HCT116 (cell line): Measurements from ENCODE around the gene C1QTNF4. TPM values are rescaled to one million over a fixed set of nuclear protein-coding genes. Genes with fewer than 3 reads are reported as not detected.
A peak's percentile ranks its signal among the peaks of the same experiment; 100 is the strongest.

Experiments used
- ATAC-seq: fragments of 200-7000 bp; cut with Tn5 transposase; 2 replicates; pipeline ENCODE4 v1.9.1; 2020; ENCODE audit warnings: mild to moderate bottlenecking, moderate library complexity
- BruUV-seq: library from RNA; stranded (reverse); fragments of 400-500 nt; replicated peaks from 2 replicates; lab custom pipeline; 2021; lab: Mats Ljungman, UMichigan
- CTCF ChIA-PET: fragments of 300-600 bp; sonication (Branson Sonifier 250); formaldehyde crosslinking; loops from one replicate; lab custom pipeline; 2021; ENCODE audit warnings: antibody characterized with exemption; lab: Charles Lee
- POLR2A ChIA-PET: fragments of 300-600, 350-600 bp; sonication (Branson Sonifier 250); formaldehyde crosslinking; loops from one replicate; lab custom pipeline; 2021; ENCODE audit warnings: antibody characterized with exemption; lab: Charles Lee
- RAD21 ChIA-PET, 2 experiments: fragments of 300-600 bp; sonication (Branson Sonifier 250); formaldehyde crosslinking; loops; one replicate each; lab custom pipeline; 2023; ENCODE audit warnings: low total read pairs in 2 of 2; ENCODE audit not compliant: uncharacterized antibody in 2 of 2, unreplicated experiment in 2 of 2, low non-redundant PET in 1 of 2; lab: Charles Lee
- DNase-seq: peaks from one replicate; pipeline ENCODE4 v3.0.0-alpha.2; 2010; ENCODE audit warnings: low read depth, low spot score
- H2AFZ ChIP-seq: fragments of 200-600 bp; shearing (Covaris generic), sonication (generic); 2 replicates; pipeline ENCODE4 v1.6.1; 2017; ENCODE audit warnings: low read depth, mixed run types, mixed read lengths, antibody characterized with exemption, low read length; ENCODE audit not compliant: poor library complexity, severe bottlenecking
- H3K27ac ChIP-seq: 2 replicates; pipeline ENCODE4 v1.5.1; 2012; ENCODE audit warnings: low read depth, low read length
- H3K27me3 ChIP-seq: fragments of 200-600 bp; sonication (generic); 2 replicates; pipeline ENCODE4 v1.6.1; 2016; ENCODE audit warnings: mixed run types, low read length, mixed read lengths; ENCODE audit not compliant: insufficient read depth
- H3K36me3 ChIP-seq, 2 experiments: fragments of 200-500 bp in 1 of 2; fragments of 200-600 bp in 1 of 2; sonication (Bioruptor generic) in 1 of 2; sonication (generic) in 1 of 2; 2 replicates each; pipeline versions ENCODE4 v1.5.1 to v1.6.1; 2014 to 2016; ENCODE audit warnings: low read length in 2 of 2, inconsistent platforms in 1 of 2, mixed read lengths in 1 of 2, mixed run types in 1 of 2; ENCODE audit not compliant: insufficient read depth in 2 of 2, control insufficient read depth in 1 of 2
- H3K4me1 ChIP-seq, 2 experiments: fragments of 200-600 bp in 1 of 2; sonication (generic) in 1 of 2; 2 replicates each; pipeline versions ENCODE4 v1.5.1 to v1.6.1; 2012 to 2017; ENCODE audit warnings: low read length in 2 of 2, inconsistent platforms in 1 of 2, mild to moderate bottlenecking in 1 of 2, mixed read lengths in 1 of 2, mixed run types in 1 of 2, moderate library complexity in 1 of 2; ENCODE audit not compliant: insufficient read depth in 2 of 2, control insufficient read depth in 1 of 2
- H3K4me2 ChIP-seq: fragments of 200-600 bp; sonication (generic); 2 replicates; pipeline ENCODE4 v1.6.1; 2017; ENCODE audit warnings: mixed run types, low read length, mixed read lengths
- H3K4me3 ChIP-seq, 2 experiments: fragments of 200-600 bp in 1 of 2; sonication (generic) in 1 of 2; replicated peaks in 1 of 2; 2 replicates each; pipeline ENCODE4 v1.5.1; 2011 to 2016; ENCODE audit warnings: low read length in 2 of 2, control low read depth in 1 of 2, low read depth in 1 of 2, mild to moderate bottlenecking in 1 of 2, mixed read lengths in 1 of 2, mixed run types in 1 of 2
- H3K79me2 ChIP-seq: fragments of 200-600 bp; sonication (generic); 2 replicates; pipeline ENCODE4 v1.6.1; 2017; ENCODE audit warnings: mild to moderate bottlenecking, mixed run types, low read length, moderate library complexity, mixed read lengths; ENCODE audit not compliant: insufficient read depth
- H3K9ac ChIP-seq: fragments of 200-600 bp; sonication (generic); 2 replicates; pipeline ENCODE4 v1.6.1; 2016; ENCODE audit warnings: low read length, mixed read lengths
- H3K9me2 ChIP-seq: fragments of 200-600 bp; sonication (generic), shearing (Covaris generic); 2 replicates; pipeline ENCODE4 v1.6.1; 2017; ENCODE audit warnings: mixed run types, mild to moderate bottlenecking, moderate library complexity; ENCODE audit not compliant: insufficient read depth
- H3K9me3 ChIP-seq, 2 experiments: fragments of 200-500 bp in 1 of 2; fragments of 200-600 bp in 1 of 2; sonication (Bioruptor generic) in 1 of 2; sonication (generic) in 1 of 2; 2 replicates each; pipeline ENCODE4 v1.6.1; 2014 to 2017; ENCODE audit warnings: low read length in 2 of 2, mixed read lengths in 2 of 2, inconsistent platforms in 1 of 2, low read depth in 1 of 2, mild to moderate bottlenecking in 1 of 2, mixed run types in 1 of 2, moderate library complexity in 1 of 2; ENCODE audit not compliant: control insufficient read depth in 1 of 2, insufficient read depth in 1 of 2
- H4K20me1 ChIP-seq: fragments of 200-600 bp; sonication (generic), shearing (Covaris generic); 2 replicates; pipeline ENCODE4 v1.6.1; 2017; ENCODE audit warnings: mixed run types, mild to moderate bottlenecking, moderate library complexity; ENCODE audit not compliant: insufficient read depth
- ATF3 ChIP-seq: IDR thresholded peaks from 2 replicates; pipeline ENCODE4 v1.6.1; 2012
- CBX3 ChIP-seq: IDR thresholded peaks from 2 replicates; pipeline ENCODE4 v1.6.1; 2012; ENCODE audit warnings: low read depth
- EZH2phosphoT487 ChIP-seq: fragments of 200-600 bp; IDR thresholded peaks from 2 replicates; pipeline ENCODE4 v1.6.1; 2018; ENCODE audit warnings: antibody characterized with exemption, borderline replicate concordance
- JUND ChIP-seq: IDR thresholded peaks from 2 replicates; pipeline ENCODE4 v1.6.1; 2012
- MAX ChIP-seq: IDR thresholded peaks from 2 replicates; pipeline ENCODE4 v1.6.1; 2012
- POLR2A ChIP-seq: IDR thresholded peaks from 2 replicates; pipeline ENCODE4 v1.7.0; 2011; ENCODE audit warnings: borderline replicate concordance; ENCODE audit not compliant: insufficient read depth, insufficient read length; ENCODE audit errors: extremely low read depth
- POLR2AphosphoS5 ChIP-seq: IDR thresholded peaks from 2 replicates; pipeline ENCODE4 v1.6.1; 2011; ENCODE audit warnings: mild to moderate bottlenecking, low read depth, low read length, moderate library complexity
- RAD21 ChIP-seq: IDR thresholded peaks from 2 replicates; pipeline ENCODE4 v1.6.1; 2012; ENCODE audit warnings: low read depth, mild to moderate bottlenecking
- ZBTB33 ChIP-seq: IDR thresholded peaks from 2 replicates; pipeline ENCODE4 v1.6.1; 2011; ENCODE audit warnings: mild to moderate bottlenecking, low read length, moderate library complexity; ENCODE audit not compliant: insufficient replicate concordance; ENCODE audit errors: extremely low read depth
- ZFX ChIP-seq: fragments of 450-650 bp; IDR thresholded peaks from 2 replicates; pipeline ENCODE4 v1.6.1; 2017
- ZNF274 ChIP-seq: fragments of 200-500 bp; sonication (Bioruptor generic); IDR thresholded peaks from 2 replicates; pipeline ENCODE4 v1.6.1; 2014; ENCODE audit warnings: mild to moderate bottlenecking, low read depth, low read length, inconsistent platforms
- intact Hi-C: fragments of 100-400 bp; cut with micrococcal nuclease; formaldehyde crosslinking; loops from 2 replicates; pipeline ENCODE4 v1.10.0; 2022
- total RNA-seq: library from RNA; stranded (reverse); gene quantifications from one replicate; pipeline ENCODE4 v1.2.1, GENCODE V29; 2021; ENCODE audit not compliant: unreplicated experiment

C1QTNF4 gene
- total RNA-seq, 1 experiment from 2014 or later: 0.34 TPM

- TF ChIP-seq MAX: no peak
- TF ChIP-seq JUND: no peak
- TF ChIP-seq ZBTB33: no peak
- TF ChIP-seq RAD21: no peak
- no peak for TF ChIP-seq POLR2AphosphoS5
- no peak for TF ChIP-seq ZNF274
- no peak for TF ChIP-seq POLR2A
- H3K4me3 ChIP-seq: no peak overlapping the region
- CTCF ChIA-PET: no interaction called here
- no peak overlapping the region for H2AFZ ChIP-seq
- H3K27me3 ChIP-seq: no peaks in the 10 kb centered on the region
- peaks cover 43 to 53% of the 10 kb centered on the region in 2 experiments; a peak in 3 of 4 replicates for H3K36me3 ChIP-seq
- H4K20me1 ChIP-seq: no peaks in the 10 kb centered on the region
- ATAC-seq (no peak), DNase-seq (no peak)
- no peak overlapping the region for H3K9ac ChIP-seq
- no peak overlapping the region for H3K4me2 ChIP-seq
- intact Hi-C loops: no loop called here
- no peak overlapping the region for H3K27ac ChIP-seq
- no TSS peak for BruUV-seq
- H3K4me1 ChIP-seq: peaks cover 2 to 9% of the 10 kb centered on the region in 2 experiments
- H3K9me3 ChIP-seq: no peaks in the 10 kb centered on the region
- no peaks in the 10 kb centered on the region for H3K9me2 ChIP-seq
- POLR2A ChIA-PET: no interaction called here
- H3K79me2 ChIP-seq: peaks cover 77% of the 10 kb centered on the region
- RAD21 ChIA-PET: no interaction called here
Observed at GRCh38 chr11:47572715-47573255, 21.4 kb downstream of the C1QTNF4 start.

GRCh38 chr11:47571895-47572294, 22.3 kb downstream of the C1QTNF4 start:
- H3K27me3 ChIP-seq: no peaks in the 10 kb centered on the region
- H3K9ac ChIP-seq: no peak overlapping the region
- H3K4me1 ChIP-seq: peaks cover 0 to 2% of the 10 kb centered on the region in 2 experiments; a peak in 2 of 4 replicates
- TF ChIP-seq ZFX (no peak), POLR2AphosphoS5 (no peak), ATF3 (no peak), CBX3 (no peak), EZH2phosphoT487 (no peak)
- TSS peak; percentile 4 for BruUV-seq
- H2AFZ ChIP-seq: no peak overlapping the region
- no peaks in the 10 kb centered on the region for H4K20me1 ChIP-seq
- H3K36me3 ChIP-seq: peaks cover 43 to 45% of the 10 kb centered on the region in 2 experiments; a peak in 3 of 4 replicates
- H3K9me2 ChIP-seq: no peaks in the 10 kb centered on the region
- POLR2A ChIA-PET: no interaction called here
- DNase-seq (no peak), ATAC-seq (no peak)
- RAD21 ChIA-PET: no interaction called here
- intact Hi-C loops: no loop called here
- no peaks in the 10 kb centered on the region for H3K9me3 ChIP-seq
- no peak overlapping the region for H3K4me3 ChIP-seq
- H3K4me2 ChIP-seq: no peak overlapping the region
- CTCF ChIA-PET: interaction anchor here (0.5 kb wide), 1 partner anchor 37 kb away, joined by 3 read pairs; no protein-coding TSS in a partner anchor
- H3K27ac ChIP-seq: no peak overlapping the region
- H3K79me2 ChIP-seq: peaks cover 77% of the 10 kb centered on the region
